GM18909 (cell line): ENCODE results near the gene ZNF224.
A peak's percentile ranks its signal among the peaks of the same experiment; 100 is the strongest.

Experiments used
- ATAC-seq: cut with Tn5 transposase; IDR thresholded peaks from one replicate; pipeline ENCODE4 v1.9.1; 2021; ENCODE audit warnings: mild to moderate bottlenecking; ENCODE audit not compliant: unreplicated experiment, poor library complexity

ZNF224 gene

GRCh38 chr19:44093931-44094765 is at the start of gene ZNF224:
Gene ZNF224, plus strand, starts transcription at chr19:44094361. Its CDS starts 3,513 bp downstream, at chr19:44097874.
- ATAC-seq: peak; percentile 87

- ATAC-seq: peak; percentile 38
Observed at GRCh38 chr19:44050740-44051649, 43.2 kb upstream of the ZNF224 start.

DNA sequence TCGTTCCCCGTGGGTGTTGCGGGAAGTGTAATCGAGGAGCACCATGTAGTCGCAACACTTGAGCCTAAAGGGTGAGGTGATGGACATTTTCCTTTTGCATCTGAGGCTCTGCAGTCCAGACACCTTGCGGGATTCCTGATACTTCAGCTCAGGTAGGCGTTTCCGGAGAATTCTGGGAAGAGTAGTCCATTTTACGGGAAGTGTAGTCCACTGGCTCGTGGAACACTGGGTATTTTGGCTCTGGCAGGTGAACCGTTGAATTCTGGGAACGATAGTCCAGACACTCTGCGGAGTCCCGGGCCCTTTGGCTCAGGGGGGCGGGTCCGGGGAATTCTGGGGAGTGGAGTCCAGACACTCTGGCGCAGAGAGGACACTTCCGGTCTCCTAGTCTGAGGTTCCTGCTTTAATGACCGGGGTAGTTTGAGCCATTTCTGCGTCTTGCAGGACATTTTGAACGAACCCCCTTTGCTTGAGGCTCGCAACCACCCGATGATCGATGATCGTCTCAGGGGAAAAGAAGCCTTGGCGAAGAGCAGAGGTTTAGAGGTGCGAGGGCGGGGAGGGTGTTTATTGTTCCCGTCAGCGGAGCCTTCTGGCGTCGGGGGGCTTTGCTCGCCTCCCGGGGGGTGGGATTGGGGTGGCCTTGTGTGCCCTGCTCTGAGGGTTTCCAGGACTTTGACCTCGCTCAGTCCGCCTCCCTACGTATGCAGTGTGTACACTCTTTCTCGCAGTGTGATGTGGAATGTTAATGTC is 42.3 kb upstream of the ZNF224 start, which contains the start of gene ZNF223:
ZNF223 (plus strand) TSS at position 387 of the 753 bp plus-strand sequence. CDS start 3,141 bp downstream, outside the sequence.
- peak; percentile 77 for ATAC-seq

- no peak for ATAC-seq
Observed at GRCh38 chr19:44055870-44056269, 38.3 kb upstream of the ZNF224 start.

DNA sequence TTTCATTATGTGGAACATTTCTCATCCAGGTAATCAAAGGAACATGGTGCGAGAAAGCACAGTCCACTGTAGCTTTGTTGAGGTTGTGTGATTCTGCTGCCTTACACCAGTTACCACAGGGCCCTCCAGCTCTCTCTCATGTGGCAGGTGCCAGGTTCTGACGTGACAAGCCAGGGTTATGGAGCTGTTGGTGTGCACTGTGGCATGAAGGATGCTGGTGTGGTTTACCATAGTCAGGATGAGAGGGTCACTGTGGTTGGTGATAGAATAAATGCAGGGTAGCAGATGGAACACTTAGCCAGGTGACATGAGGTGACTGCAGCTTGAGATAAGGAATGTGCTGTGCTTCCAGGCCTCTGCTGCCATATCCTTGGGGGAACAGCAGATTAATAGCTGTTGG is 34.9 kb upstream of the ZNF224 start:
- ATAC-seq: no peak

GRCh38 chr19:44061038-44061437 is 33.1 kb upstream of the ZNF224 start:
- no peak for ATAC-seq

DNA sequence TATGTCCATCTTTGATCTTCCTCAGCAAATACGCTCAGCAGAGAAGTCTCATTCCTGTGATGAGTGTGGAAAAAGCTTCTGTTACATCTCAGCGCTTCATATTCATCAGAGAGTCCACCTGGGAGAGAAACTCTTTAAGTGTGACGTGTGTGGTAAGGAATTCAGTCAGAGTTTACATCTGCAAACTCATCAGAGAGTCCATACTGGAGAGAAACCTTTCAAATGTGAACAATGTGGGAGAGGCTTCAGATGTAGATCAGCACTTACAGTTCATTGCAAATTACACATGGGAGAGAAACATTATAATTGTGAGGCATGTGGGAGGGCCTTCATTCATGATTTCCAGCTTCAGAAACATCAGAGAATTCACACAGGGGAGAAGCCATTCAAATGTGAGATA is 27.9 kb upstream of the ZNF224 start:
- ATAC-seq: no peak

DNA sequence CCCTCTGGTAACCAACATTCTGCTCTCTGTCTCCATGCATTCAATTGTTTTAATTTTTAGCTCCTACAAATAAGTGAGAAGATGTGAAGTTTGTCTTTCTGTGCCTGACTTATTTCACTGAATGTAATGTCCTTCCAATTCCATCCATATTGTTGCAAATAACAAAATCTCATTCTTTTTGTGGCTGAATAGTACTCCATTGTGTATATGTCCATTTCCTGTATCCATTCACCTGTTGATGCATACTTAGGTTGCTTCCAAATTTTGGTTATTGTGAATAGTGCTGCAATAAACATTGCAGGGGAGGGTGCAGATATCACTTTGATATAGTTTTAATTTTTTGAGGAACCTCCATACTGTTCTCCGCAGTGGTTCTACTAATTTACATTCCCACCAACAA is 24.7 kb upstream of the ZNF224 start:
- ATAC-seq: no peak

GRCh38 chr19:44071824-44072542 is 22.2 kb upstream of the ZNF224 start, which contains the start of gene ZNF284:
Gene ZNF284, plus strand, starts transcription at chr19:44072159. Its CDS starts 4,231 bp downstream, at chr19:44076390.
- ATAC-seq: peak; percentile 95

DNA sequence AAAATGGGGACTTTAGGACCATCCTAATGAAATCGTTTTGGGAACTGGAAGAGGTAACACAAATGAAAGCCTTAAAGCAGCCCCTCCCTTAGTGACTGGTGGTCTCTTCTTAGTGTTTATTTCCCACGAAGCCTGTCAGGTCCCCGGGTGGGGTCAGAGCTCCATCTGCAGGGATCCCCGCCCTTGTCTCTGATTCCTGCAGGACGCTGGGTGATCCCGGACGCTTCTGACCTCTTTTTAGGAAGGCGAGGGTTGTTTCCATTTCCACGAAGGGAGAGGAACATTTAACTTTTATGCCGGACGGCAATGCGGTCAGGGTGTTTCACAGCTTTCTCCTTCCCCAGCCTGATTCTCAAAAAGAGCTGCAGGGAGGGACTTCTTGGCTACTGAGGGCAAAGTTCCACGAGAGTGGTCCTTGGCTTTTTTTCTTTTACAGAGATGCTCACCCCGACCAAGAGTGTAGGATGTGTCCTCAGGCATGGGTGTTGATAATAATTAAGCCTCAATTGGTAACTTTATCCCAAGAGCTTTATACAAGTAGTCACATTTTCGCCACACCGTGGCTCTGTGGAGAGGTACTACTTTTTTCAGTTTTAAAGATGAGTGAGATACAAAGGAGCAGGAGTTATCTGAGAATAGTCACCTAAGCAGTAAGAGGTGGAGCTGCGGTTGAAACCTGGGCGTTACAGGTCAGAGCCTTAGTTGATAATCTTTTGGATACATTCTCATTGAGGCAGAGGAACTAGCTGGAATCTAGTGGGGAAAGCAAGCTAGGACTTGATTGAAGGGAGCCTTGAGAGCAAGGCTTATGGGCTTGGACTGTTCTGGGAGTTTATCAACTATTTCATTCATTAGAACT is 21.4 kb upstream of the ZNF224 start:
- no peak for ATAC-seq

GRCh38 chr19:44076325-44076724 is 17.8 kb upstream of the ZNF224 start:
- ATAC-seq: no peak

DNA sequence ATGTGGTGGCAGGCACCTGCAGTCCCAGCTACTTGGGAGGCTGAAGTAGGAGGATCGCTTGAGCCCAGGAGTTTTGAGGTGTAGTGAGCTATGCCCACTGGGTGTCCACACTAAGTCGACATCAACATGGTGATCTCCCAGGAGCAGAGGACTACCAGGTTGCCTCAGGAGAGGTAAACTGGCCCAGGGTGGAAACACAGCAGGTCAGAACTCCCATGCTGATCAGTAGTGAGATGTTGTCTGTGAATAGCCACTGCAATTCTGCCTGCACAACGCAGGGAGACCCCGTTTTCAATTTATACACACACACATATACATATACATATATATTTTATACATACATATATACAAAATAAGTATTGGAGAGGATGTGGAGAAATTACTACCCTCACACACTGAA is 2.1 kb upstream of the ZNF224 start:
- ATAC-seq: no peak

DNA sequence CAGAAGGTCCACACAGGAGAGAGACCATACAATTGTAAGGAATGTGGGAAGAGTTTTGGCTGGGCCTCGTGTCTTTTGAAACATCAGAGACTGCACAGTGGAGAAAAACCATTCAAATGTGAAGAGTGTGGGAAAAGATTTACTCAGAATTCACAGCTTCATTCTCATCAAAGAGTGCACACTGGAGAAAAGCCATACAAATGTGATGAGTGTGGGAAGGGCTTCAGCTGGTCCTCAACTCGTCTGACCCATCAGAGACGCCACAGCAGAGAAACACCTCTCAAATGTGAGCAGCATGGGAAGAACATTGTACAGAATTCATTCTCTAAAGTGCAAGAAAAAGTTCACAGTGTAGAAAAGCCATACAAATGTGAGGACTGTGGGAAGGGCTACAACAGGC is 13.6 kb downstream of the ZNF224 start:
- no peak for ATAC-seq

- ATAC-seq: no peak
Observed at GRCh38 chr19:44109458-44109857, 15.3 kb downstream of the ZNF224 start.

- ATAC-seq: no peak
Observed at GRCh38 chr19:44111910-44112463, 17.8 kb downstream of the ZNF224 start.

DNA sequence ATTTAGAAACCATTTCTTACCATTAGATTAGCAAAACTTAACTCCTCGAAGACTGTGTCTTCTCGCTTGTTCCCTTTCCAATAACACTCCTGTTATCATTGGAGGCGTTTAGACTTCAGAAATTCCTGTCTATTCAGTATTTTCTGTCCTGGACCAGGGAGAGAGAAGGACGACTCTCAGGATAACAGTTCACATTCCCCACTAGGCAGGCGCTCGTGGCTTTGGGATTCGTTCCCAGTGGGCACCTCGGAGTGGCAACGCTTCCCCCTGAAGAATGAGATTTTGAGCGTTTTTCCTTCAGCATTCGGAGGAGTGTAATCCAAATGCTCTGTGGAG is 18.6 kb downstream of the ZNF224 start:
- peak; percentile 18 for ATAC-seq

- ATAC-seq: peak; percentile 91
Observed at GRCh38 chr19:44113138-44113783, 19.1 kb downstream of the ZNF224 start, which contains the start of gene ZNF225. Gene ZNF225, plus strand, starts transcription at chr19:44113399. Its CDS starts 2,429 bp downstream, at chr19:44115828.
